ENCODE results near the gene UNC119.

The UNC119 gene

DNA sequence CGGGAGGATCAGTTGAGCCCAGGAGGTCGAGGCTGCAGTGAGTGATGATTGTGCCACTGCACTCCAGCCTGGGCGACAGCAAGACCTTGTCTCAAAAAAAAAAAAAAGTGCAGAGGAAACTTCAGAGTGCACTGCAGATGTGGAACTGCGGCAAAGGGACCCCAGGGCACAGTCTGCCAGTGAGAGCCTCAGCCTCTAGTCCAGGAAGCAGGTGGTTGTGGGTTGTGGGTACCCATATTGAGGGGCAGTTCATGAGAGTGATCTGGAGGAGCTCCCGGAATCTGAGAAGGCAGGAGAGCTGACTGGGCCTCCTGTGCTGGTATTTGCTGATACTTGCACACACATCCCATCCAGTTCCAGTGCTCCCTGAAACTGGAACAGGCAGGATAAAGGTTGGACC, 33.2 kb downstream of the UNC119 start:
- DNase-seq: no peak

DNA sequence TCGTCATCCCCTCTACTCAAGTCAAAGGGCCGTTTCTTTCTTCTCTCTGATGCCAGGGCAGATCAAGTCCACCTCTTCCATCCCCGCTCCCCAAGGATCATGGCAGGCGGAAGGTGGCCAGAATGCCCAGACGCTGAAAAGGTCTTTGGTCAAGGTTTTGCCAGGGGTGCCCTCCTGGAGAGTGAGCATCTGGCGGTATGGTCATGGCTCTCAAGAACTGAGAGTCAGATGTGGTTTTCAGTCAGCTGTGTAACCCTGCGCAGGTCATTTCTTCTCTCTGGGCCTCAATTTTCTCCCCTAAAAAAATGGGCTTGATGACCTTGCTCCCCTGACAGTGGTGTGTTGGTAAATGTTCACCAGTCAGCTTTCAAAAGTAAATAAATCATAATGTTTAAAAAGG, 33.8 kb downstream of the UNC119 start:
- no peak for DNase-seq

DNA sequence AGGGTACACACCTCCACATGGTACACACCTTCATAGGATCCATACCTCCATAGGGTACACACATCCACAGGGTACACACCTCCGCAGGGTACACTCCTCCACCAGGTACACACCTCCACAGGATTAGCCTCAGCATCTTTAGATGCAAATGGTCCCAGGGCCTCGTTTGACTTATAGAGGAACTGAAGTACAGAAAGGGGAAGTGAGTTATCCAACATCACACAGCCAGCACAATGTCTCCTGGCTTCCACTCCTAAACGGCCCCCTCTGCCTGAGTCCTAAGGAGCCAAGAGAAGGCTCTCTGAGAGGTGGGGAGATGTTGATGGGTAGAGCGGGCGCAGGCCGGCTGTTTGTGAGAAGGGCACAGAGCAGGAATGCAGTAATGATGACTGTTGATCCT, 34.3 kb downstream of the UNC119 start:
- DNase-seq: no peak

DNA sequence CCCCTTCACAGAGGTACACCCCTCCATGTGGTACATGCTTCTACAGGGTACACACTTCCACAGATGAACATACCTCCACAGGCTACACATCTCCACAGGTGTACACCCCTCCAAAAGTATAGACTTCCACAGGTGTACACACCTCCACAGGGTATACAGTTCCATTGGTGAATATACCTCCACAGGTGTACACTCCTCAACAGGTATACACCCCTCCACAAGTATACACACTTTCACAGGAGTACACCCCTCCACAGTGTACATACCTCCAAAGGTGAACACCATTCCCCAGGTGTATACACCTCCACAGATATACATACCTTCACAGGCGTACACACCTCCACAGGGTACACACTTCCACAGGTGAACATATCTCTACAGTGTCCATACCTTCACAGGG, 36.9 kb downstream of the UNC119 start:
- DNase-seq: no peak

DNA sequence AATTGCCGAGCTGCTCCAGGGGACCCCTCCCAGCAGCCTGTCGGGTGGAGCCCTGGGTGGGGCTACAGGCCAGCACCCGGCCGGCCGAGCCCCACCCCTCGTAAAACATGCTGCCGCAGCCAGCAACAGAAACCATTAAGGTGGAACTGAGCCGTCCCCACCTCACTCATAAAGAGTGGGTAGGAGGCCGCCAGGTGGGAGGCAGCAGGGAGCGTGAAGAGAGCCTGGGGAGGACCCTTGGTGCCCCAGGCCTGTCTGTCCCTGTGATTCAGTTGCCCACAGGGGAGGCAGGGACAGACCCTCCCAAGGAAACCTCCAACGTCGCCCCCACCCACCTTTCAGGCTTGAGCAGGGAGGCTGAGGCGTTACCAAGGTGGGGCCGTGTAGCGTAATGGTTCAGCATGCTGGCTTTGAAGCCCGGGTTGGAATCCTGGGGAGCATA, 37.8 kb downstream of the UNC119 start:
- no peak for DNase-seq

DNA sequence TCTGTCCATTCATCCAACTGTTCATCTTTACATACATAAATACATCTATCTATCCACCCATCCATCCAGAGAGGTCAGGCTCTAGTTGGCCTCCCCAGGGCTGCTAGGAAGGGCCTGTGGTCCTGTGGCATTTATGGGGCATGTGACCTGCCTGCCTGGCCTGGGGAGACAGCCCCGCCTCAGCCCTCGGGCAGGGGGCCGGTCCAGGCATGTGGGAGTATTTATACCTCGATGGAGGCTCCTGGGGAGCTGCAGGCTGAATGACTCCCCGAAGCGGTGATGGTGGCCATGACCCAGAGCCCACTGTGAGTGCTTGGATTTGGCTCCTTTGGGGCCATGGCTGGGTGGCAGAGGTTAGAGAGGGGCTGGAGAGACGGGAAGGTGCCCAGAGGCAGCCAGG, 38.9 kb downstream of the UNC119 start:
- DNase-seq: no peak

DNA sequence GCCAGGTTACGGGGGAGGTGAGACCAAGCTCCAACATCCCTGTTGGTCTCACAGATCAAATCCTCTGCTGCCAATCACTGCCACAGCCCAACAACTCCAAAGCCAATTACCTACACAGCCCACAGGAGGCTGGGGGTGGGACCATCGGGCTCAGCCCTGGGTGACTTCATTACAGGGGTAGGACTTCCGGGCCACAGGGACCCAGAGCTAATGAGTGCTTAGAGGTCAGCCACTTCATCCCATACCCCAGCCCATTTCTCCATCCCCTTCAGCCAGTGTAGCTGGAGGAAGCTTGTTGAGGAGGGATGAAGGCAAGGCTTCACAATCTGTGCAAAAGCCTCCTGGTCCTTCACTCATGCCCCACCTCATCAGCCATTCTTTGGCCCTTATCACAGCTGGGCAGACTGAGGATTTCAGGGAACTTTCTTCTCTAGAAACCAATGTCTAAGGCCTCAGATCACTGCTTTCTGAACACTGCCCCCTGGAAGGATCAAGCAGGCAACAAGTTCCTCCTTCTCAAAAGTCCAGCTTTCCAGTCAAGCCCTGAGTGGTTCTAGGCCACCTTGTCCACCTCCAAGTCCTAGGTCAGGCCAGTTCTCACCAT, 40.5 kb downstream of the UNC119 start:
- no peak for DNase-seq

DNA sequence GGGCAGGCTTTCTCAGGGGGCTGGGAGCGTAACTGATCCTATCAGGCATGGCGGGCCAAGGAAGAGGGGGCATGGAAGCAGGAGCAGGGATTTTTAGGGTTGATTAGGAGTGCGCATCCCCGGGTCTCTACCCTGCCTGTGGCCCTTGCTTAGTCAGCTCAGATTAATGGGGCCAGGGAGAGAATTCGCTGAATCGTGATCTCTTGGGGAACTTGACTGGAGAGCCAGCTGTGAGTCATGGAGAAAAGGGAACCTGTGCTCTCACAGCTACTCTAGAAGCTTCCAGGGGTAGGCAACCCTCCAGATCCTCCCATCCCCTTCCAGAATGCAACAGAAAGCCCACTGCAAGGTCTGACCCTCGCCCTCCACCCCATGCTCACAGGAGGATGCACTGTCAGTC, 42.6 kb downstream of the UNC119 start:
- DNase-seq: no peak

DNA sequence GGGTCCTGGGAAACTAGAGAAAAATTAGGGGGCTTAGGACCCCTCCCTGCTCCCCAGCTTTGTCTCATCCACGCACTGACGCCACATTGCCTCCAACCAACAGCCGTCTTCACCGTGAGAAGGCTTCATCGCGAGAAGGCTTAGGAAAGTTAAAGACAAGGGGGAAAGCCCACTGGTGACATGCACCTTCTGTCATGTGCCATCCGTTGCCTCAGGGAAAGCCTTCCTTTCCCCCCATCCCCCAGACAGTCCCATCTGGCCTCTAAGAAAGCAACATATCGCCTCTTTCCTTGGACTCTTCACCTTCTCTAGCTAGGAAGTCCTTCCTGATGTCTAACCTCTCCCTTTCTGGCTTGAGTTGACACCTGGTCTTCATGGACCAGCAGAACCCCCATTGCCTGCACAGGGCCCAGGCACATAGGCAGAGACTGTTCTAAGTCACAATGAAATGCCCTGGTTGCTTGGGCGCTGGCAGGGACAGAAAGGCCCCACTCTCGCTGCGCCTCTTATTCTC, 44.2 kb downstream of the UNC119 start:
- DNase-seq: no peak

DNA sequence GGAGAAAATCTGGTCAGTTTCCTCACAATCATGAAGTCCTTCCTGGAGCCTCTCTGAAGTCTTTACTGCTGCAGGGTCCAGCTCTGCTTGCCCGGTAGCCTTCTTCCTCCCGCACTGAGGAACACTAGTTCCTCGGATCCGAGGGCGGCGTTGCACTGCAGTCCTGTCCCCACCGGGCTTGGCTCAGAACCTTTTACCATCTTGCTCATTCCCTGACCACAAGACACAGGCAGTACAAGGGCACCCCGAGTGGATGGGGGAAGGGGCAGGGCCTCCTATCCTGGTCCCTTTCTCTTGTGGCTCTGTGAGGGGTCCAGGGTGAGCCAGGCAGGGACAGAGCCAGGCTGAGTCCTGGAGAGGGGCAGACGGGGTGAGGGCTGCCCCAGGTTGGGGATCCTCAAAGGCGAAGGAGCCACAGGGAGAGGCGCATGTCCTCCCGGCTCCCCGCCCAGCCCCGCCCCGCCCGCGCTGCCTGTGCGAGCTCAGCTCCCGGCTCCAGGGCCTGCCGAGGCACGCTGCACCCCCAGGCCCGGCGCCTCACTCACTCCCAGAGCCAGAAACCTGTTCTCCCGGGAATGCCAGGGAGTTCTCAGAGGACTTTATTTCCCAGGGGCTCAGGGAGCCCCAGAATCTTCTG, 44.7 kb downstream of the UNC119 start:
- DNase-seq: no peak

DNA sequence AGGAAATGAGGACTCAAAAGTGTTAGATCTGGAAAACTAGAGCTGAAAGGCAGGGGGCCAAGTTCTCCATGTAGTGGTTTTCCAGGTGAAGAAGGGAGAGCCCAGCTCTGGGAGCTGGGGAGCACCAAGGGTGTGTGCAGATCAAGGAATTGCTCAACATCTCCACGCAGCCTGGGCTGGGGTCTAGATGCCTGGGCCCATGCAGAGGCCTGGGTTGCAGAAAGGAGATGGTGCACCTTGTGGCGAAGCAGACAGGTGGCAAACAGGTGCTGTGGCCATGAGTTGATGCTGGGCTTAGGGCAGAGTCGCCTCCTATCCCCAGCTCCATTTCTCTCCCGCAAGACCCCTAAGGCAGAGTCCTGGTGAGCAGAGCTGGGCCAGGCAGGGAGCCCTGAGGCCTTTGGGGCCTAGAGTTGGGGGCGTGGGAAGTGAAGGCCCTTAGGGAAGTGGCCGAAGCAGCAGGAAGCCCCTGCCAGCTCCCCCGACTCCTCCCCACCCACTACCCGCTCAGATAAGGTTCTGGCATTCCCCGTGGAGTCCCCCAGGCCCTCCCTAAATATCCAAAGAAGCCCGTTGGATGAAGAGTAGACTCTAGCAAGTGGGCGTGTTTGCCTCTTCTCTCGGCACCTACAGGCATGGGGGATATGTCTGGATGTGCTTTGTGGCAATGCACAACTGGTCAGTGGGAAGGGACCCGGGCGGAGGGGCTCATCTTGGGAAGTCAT, 45.5 kb downstream of the UNC119 start:
- DNase-seq: no peak

DNA sequence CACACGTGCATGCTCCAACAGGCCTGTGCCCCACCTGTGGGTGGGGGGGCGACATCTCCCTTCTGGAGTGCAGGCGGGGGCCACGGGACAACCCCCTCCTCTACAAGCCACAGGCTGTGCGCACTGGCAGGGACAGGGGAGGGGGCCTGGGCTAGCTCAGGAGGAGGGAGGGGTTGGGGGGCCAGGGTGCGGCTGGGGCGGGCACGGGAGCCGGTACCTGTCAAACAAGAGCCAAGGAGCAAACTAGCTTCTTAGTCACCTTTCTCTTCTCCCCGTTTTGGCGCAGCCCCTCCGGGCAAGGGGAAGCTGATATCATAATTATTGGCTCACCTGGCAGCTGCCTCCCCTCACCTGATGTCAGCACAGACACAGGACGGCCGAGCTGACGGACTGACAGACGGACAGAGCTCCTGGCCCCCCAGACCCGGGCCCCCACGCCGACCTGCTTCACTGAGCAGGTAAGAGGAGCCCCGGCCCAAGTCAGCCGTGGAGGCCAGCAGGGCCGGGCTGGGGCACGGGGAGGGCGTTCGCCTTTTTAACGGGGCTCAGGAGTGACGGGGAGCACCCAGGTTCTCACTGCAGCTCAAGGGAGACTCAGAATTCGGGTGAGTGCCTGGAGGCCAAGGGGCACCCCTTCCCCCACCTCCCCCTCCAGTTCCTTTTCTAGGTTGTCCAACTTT, 46.3 kb downstream of the UNC119 start, which contains the start of gene FOXN1:
Gene FOXN1 (plus strand): TSS at position 363 of the 680 bp plus-strand sequence. CDS start 17,622 bp downstream, outside the sequence.
- DNase-seq: no peak

DNA sequence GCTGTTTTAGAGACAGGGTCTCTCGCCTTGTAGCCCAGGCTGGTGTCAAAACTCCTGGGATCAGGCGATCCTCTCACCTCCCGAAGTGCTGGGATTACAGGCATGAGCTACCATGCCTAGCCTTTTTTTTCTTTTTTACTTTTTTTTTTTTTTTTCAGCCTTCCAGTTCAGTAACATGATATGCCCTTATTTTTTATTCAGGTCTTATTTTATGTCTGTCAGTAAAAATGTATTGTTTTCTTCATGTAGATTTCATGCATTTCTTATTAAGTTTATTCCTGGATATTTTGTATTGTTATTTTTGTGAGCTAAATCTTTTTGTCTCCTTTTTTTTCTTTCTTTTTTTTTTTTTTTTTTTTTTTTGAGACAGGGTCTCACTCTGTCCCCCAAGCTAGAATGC, 49.0 kb downstream of the UNC119 start:
- DNase-seq: no peak

DNA sequence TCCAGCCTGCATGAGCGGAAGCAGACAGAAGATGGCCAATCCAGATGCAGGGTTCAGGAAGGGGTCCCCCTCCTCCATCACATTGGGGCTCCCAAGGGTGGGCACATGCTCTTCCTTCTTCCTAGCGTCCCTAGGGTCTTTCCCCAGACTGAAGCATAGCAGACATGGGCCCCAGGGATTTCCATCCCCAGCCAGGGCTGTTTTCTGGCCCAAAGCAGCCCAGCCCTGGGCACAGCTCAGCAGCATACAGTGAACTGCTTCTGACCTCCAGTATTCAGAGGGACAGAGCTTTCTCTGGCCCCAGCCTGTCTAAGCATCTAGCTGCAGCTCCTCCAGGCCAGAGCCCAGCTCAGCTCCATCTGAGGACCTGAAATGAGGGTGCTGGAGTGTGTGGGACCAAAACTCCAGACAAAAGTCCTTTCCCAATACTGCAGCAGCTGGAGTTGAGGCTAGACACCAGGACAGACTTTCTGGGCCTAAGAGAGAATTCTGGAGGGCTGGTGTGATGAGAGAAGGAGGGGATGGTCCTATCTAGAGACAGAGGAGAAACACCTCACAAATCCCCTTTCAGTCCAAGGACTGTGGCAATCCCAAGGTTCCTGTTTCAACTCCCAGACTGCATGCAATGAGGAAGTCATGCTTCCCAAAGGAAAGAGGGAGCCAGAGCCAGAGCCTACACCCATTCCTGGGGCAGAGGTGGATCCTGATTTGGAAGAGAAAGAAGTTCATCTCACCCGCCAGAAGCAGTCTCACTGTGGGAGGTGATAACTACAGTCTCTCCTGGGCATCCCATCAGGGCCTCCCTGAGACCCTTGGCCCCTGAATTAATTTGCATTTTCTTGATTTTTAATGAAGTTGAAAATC, 50.8 kb downstream of the UNC119 start:
- no peak for DNase-seq

DNA sequence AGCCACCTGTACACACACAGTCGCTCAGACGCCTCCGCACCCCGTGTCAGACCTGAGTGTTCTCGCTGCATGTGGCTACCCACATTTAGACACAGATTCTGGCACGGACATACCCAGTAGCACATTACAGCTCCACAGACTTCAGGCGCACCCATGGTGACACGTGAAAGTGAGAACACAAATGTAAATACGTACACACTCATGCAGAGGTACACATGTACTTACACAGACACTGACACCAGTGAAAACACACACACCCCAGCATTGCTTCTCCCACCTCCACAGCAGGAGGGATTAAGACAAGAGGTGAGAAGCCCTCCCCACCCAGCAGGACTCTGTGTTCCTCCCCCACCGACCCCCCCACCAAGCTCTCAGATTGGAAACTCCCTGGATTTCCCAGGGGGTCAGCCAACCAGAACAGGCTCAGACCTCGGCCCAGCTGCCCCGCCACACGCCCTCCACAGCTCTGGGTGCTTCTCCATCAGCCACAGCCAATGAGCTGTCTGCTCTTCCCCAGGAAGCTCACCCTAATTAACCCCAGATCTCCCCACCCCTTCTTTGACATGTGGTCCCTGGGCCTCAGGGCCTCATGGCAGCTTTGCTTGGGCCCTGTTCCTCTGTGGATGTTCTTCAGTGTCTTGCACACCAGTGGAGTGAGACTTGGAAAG, 51.6 kb downstream of the UNC119 start:
- DNase-seq: no peak

DNA sequence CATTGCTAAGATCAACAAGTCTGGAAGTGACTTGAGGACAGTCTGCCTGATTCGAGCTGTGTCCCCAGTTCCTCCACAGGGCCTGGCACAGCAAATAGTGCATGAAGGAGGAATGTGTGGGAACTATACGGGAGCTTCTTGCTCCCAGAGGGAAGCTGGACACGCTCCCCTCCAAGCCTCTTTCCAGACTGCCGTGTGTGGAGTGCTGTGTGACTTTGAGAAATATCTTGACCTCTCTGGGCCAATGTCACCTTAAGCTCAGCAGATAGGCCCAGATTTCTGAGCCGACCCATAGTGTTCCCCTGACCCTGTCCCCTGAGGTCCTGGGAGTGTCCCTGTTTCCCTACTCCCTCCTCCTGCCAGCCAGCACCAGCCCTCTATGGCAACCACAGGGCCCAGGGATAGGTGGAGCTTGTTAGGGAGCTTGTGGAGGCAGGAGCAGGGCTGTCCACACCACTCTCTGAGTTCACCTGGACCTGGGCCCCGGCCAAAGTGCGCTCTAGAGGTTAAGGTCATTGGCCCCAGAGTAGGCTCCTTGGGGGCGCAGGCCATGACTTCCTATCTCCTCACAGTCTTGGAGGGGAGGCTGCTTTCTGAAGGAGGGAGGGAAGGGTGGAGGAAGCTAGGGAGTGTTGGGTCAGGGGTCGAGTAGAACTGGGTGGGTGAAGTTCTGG, 52.6 kb downstream of the UNC119 start:
- no peak for DNase-seq

DNA sequence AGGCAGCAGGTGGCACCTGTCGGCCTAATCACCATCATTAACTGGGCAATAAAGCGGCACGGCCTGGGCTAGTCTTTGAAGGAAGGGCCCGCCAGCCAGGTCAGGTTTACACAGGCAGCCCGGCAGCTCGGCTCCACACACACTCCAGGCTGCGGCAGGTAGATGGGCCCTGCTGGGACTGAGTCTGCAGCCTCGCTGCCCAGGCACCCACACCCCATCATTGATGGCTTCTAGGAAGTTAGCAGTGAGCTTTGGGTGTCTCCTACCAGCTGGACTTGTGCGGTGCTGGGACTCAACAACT, 53.1 kb downstream of the UNC119 start:
- no peak for DNase-seq

DNA sequence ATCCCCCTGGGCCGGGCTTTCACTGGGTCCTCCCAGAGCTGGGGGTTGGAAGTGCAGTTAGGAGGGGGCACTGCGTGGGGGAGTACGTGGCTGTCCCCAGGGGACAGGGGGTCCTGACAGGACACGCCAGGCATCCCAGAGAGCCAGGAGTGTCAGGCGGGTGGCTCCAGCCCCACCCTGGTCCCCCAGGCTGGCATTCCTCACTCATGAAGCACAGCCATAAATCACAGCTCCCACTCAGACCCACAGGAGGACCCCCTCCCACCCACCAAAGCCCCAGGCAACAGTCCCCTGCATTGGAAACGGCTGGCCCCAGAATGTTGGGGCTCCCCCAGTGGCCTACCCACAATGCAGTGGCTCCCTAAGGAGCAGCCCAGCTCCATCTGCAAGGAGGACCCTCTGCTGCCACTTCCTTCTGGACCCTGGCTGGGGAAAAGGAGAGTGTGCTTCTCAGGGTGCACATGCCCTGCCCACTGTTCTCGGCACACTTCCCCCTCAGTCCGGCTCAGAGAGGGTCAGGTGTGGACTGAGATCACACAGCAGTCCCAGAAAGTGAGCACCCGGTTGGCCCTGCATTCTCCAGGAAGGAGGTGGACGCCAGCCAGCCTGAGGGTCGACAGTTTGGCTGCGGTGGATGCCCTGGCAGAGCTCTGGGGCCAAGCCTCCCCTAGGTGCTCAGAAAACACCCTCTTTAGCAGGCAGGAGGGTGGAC, 53.6 kb downstream of the UNC119 start:
- DNase-seq: no peak

DNA sequence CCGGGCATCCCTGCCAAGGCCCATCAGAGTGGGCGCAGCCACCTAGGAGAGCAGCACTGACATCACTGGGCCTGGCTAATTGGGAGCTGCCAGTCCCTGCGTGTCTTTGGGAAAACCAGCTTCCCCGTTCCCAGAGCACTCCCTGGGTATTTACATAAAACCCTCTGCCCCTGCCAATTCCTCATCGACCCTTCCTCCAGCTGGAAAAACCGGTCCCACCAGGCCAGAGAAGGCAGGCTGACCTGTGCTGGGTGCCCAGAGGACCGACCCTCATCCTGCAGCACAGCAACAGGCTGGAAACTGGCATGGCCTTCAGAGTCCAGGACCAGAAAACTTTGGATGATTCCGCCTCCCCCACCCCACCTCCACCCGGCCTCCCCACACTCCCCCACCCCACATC, 54.5 kb downstream of the UNC119 start:
- no peak for DNase-seq
